H9 (cell line): Measurements from ENCODE around the gene PDE1C. TPM values are rescaled to one million over a fixed set of nuclear protein-coding genes. Genes with fewer than 3 reads are reported as not detected.

Experiments
- DNase-seq: peaks from one replicate; pipeline ENCODE4 v3.0.0-alpha.2; 2017
- H2AFZ ChIP-seq: one replicate; pipeline ENCODE4 v1.6.1; 2013; ENCODE audit warnings: mild to moderate bottlenecking, low read length, control low read depth, moderate library complexity
- H2AK5ac ChIP-seq: 2 replicates; pipeline ENCODE4 v1.6.1; 2013; ENCODE audit warnings: low read length, control low read depth, mixed read lengths; ENCODE audit not compliant: insufficient read length
- H2BK120ac ChIP-seq: one replicate; pipeline ENCODE4 v1.6.1; 2013; ENCODE audit warnings: low read depth, mild to moderate bottlenecking, low read length, control low read depth, inconsistent platforms; ENCODE audit not compliant: poor library complexity, severe bottlenecking
- H2BK12ac ChIP-seq: 2 replicates; pipeline ENCODE4 v1.6.1; 2013; ENCODE audit warnings: low read length, control low read depth, mixed read lengths, low read depth; ENCODE audit not compliant: insufficient read length
- H2BK15ac ChIP-seq: 2 replicates; pipeline ENCODE4 v1.6.1; 2013; ENCODE audit warnings: low read depth, low read length, control low read depth
- H2BK20ac ChIP-seq: one replicate; pipeline ENCODE4 v1.6.1; 2013; ENCODE audit warnings: low read depth, mild to moderate bottlenecking, low read length, control low read depth, inconsistent platforms; ENCODE audit not compliant: poor library complexity, severe bottlenecking
- H2BK5ac ChIP-seq: 2 replicates; pipeline ENCODE4 v1.6.1; 2013; ENCODE audit warnings: low read length, control low read depth, mixed read lengths; ENCODE audit not compliant: insufficient read length
- H3K14ac ChIP-seq: 2 replicates; pipeline ENCODE4 v1.6.1; 2013; ENCODE audit warnings: low read length, control low read depth; ENCODE audit not compliant: insufficient read depth
- H3K18ac ChIP-seq: 2 replicates; pipeline ENCODE4 v1.6.1; 2013; ENCODE audit warnings: low read depth, mild to moderate bottlenecking, mixed read lengths, low read length, control low read depth; ENCODE audit not compliant: insufficient read length
- H3K23ac ChIP-seq: 2 replicates; pipeline ENCODE4 v1.6.1; 2013; ENCODE audit warnings: low read length, control low read depth, mixed read lengths, low read depth; ENCODE audit not compliant: insufficient read length
- H3K23me2 ChIP-seq: 2 replicates; pipeline ENCODE4 v1.6.1; 2013; ENCODE audit warnings: low read depth, mild to moderate bottlenecking, mixed read lengths, low read length, control low read depth; ENCODE audit not compliant: insufficient read length, poor library complexity, severe bottlenecking
- H3K27ac ChIP-seq: 2 replicates; pipeline ENCODE4 v1.5.1; 2013; ENCODE audit warnings: low read length, control low read depth, mixed read lengths, low read depth; ENCODE audit not compliant: insufficient read length
- H3K27me3 ChIP-seq: 2 replicates; pipeline ENCODE4 v1.6.1; 2013; ENCODE audit warnings: low read length, control low read depth, inconsistent platforms; ENCODE audit not compliant: insufficient read depth
- H3K4ac ChIP-seq: 2 replicates; pipeline ENCODE4 v1.6.1; 2013; ENCODE audit warnings: low read depth, mild to moderate bottlenecking, control low read depth, inconsistent platforms, low read length, moderate library complexity
- H3K4me1 ChIP-seq: 2 replicates; pipeline ENCODE4 v1.6.1; 2013; ENCODE audit warnings: low read length, control low read depth, inconsistent platforms; ENCODE audit not compliant: insufficient read depth
- H3K4me2 ChIP-seq: 2 replicates; pipeline ENCODE4 v1.6.1; 2013; ENCODE audit warnings: low read length, control low read depth, mixed read lengths; ENCODE audit not compliant: insufficient read length, insufficient read depth
- H3K56ac ChIP-seq: 2 replicates; pipeline ENCODE4 v1.6.1; 2013; ENCODE audit warnings: low read depth, mild to moderate bottlenecking, mixed read lengths, low read length, control low read depth; ENCODE audit not compliant: insufficient read length
- H3K79me1 ChIP-seq: 2 replicates; pipeline ENCODE4 v1.6.1; 2013; ENCODE audit warnings: low read depth, mild to moderate bottlenecking, moderate library complexity, low read length, control low read depth, inconsistent platforms; ENCODE audit not compliant: insufficient read depth, poor library complexity, severe bottlenecking
- H3K79me2 ChIP-seq: 2 replicates; pipeline ENCODE4 v1.6.1; 2013; ENCODE audit warnings: low read length, control low read depth, inconsistent platforms; ENCODE audit not compliant: insufficient read depth
- H3K9ac ChIP-seq: 2 replicates; pipeline ENCODE4 v1.6.1; 2013; ENCODE audit warnings: low read length, control low read depth, mixed read lengths; ENCODE audit not compliant: insufficient read length; ENCODE audit errors: extremely low read depth
- H3K9me3 ChIP-seq: one replicate; pipeline ENCODE4 v1.6.1; 2013; ENCODE audit warnings: low read depth, low read length, inconsistent platforms; ENCODE audit not compliant: control insufficient read depth
- H3T11ph ChIP-seq: one replicate; pipeline ENCODE4 v1.6.1; 2013; ENCODE audit warnings: mild to moderate bottlenecking, low read length, control low read depth, inconsistent platforms
- H4K20me1 ChIP-seq: one replicate; pipeline ENCODE4 v1.6.1; 2013; ENCODE audit not compliant: control insufficient read depth, insufficient read length, insufficient read depth
- H4K5ac ChIP-seq: 2 replicates; pipeline ENCODE4 v1.6.1; 2013; ENCODE audit warnings: low read depth, mild to moderate bottlenecking, mixed read lengths, low read length, control low read depth; ENCODE audit not compliant: insufficient read length
- H4K8ac ChIP-seq: replicated peaks from 2 replicates; pipeline ENCODE4 v1.6.1; 2013; ENCODE audit warnings: low read length, control low read depth, mixed read lengths, low read depth; ENCODE audit not compliant: insufficient read length
- H4K91ac ChIP-seq: 2 replicates; pipeline ENCODE4 v1.6.1; 2013; ENCODE audit warnings: low read depth, mild to moderate bottlenecking, moderate library complexity, mixed read lengths, low read length, control low read depth; ENCODE audit not compliant: insufficient read length
- H3K27ac Mint-ChIP-seq, 3 experiments: 2 replicates in 2 of 3; 3 replicates in 1 of 3; pipeline ENCODE4 v1.8.0; 2020 to 2021; ENCODE audit warnings: mixed read lengths in 3 of 3, mild to moderate bottlenecking in 1 of 3, moderate library complexity in 1 of 3
- H3K27me3 Mint-ChIP-seq: 2 replicates; pipeline ENCODE4 v1.8.0; 2021; ENCODE audit warnings: low read depth, mild to moderate bottlenecking, moderate library complexity, mixed read lengths
- H3K36me3 Mint-ChIP-seq, 3 experiments: 2 replicates in 2 of 3; 3 replicates in 1 of 3; pipeline ENCODE4 v1.8.0; 2020 to 2021; ENCODE audit warnings: low read depth in 3 of 3, mixed read lengths in 3 of 3; ENCODE audit not compliant: insufficient read depth in 1 of 3
- H3K4me1 Mint-ChIP-seq, 2 experiments: 2 replicates each; pipeline ENCODE4 v1.8.0; 2020; ENCODE audit warnings: mixed read lengths in 2 of 2
- H3K4me3 Mint-ChIP-seq, 2 experiments: 2 replicates in 1 of 2; 3 replicates in 1 of 2; pipeline ENCODE4 v1.8.0; 2020 to 2021; ENCODE audit warnings: mild to moderate bottlenecking in 2 of 2, mixed read lengths in 2 of 2, moderate library complexity in 1 of 2
- H3K9me3 Mint-ChIP-seq, 2 experiments: 2 replicates in 1 of 2; 3 replicates in 1 of 2; pipeline ENCODE4 v1.8.0; 2020; ENCODE audit warnings: mild to moderate bottlenecking in 2 of 2, mixed read lengths in 2 of 2, moderate library complexity in 1 of 2
- WGBS: extraction: QIAGEN DNeasy Blood & Tissue Kit; methylation state at CpG from one replicate; pipeline ENCODE4 v1.1.7; 2013; ENCODE audit warnings: missing lambda C conversion rate, low lambda C conversion rate, mixed read lengths; ENCODE audit not compliant: insufficient read length; ENCODE audit errors: extremely low coverage; 5-methylcytosine and 5-hydroxymethylcytosine counted together
- total RNA-seq: library from RNA; stranded (reverse); gene quantifications from 2 replicates; pipeline ENCODE4 v1.2.1, GENCODE V29; 2021
- TF ChIP-seq, protein P1 (sequence below): fragments of 200-600 bp; sonication (generic); conservative IDR thresholded peaks from 3 replicates; pipeline ENCODE4 v1.8.0; 2021; ENCODE audit warnings: antibody characterized with exemption, mild to moderate bottlenecking

Gene PDE1C
- total RNA-seq, 1 experiment from 2014 or later, result 0.17 TPM

DNA sequence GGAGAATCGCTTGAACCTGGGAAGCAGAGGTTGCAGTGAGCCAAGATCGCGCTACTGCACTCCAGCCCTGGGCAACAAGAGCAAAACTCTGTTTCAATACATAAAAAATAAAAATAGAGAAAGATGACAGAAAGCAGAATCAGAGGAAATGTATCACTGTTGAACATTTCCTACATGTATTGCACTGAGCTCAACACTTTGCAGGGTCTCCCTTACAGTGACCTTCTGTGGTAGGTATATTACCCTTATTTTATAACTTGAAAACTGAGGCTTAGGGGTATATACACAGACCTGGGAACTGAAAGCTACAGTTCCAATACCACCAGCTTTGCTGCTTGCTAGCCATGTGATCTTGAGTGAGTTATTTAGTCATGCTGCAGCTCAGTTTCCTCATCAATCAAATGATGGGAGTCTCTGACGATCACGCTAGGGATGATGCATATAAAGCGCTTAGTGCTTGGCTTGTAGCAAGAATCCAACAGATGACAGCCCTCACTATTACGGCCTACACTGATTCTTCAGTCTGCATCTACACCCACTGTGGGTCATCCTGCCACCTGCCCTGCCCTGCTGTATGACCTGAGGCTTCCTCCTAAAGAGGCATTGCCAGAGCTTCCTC is 99.0 kb downstream of the PDE1C start:
- Histone ChIP-seq H3K79me2 (no peaks in the 10 kb centered on the region), H3K23ac (no peak overlapping the region), H4K91ac (no peak overlapping the region), H3T11ph (no peak overlapping the region), H3K4ac (no peak overlapping the region), H3K18ac (no peak overlapping the region), H3K9ac (no peak overlapping the region), H3K9me3 (no peaks in the 10 kb centered on the region), H4K20me1 (no peaks in the 10 kb centered on the region), H4K5ac (no peak overlapping the region), H3K79me1 (no peaks in the 10 kb centered on the region), H2BK20ac (no peak overlapping the region), H2BK15ac (no peak overlapping the region), H2AFZ (no peak overlapping the region), H3K23me2 (no peaks in the 10 kb centered on the region), H2BK12ac (no peak overlapping the region), H3K4me2 (no peak overlapping the region), H2BK5ac (no peak overlapping the region), H3K27ac (no peak overlapping the region), H3K27me3 (no peaks in the 10 kb centered on the region), H3K4me1 (no peaks in the 10 kb centered on the region), H4K8ac (no peak overlapping the region), H3K56ac (no peak overlapping the region), H2AK5ac (no peak overlapping the region), H2BK120ac (no peak overlapping the region), H3K14ac (no peak overlapping the region)
- no peak for DNase-seq
- TF ChIP-seq, protein P1, sequence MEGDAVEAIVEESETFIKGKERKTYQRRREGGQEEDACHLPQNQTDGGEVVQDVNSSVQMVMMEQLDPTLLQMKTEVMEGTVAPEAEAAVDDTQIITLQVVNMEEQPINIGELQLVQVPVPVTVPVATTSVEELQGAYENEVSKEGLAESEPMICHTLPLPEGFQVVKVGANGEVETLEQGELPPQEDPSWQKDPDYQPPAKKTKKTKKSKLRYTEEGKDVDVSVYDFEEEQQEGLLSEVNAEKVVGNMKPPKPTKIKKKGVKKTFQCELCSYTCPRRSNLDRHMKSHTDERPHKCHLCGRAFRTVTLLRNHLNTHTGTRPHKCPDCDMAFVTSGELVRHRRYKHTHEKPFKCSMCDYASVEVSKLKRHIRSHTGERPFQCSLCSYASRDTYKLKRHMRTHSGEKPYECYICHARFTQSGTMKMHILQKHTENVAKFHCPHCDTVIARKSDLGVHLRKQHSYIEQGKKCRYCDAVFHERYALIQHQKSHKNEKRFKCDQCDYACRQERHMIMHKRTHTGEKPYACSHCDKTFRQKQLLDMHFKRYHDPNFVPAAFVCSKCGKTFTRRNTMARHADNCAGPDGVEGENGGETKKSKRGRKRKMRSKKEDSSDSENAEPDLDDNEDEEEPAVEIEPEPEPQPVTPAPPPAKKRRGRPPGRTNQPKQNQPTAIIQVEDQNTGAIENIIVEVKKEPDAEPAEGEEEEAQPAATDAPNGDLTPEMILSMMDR, result no peak
- Mint-ChIP-seq H3K4me3 (no peak overlapping the region), H3K9me3 (peaks cover 12 to 13% of the 10 kb centered on the region in 2 experiments; a peak in 4 of 5 replicates), H3K27ac (no peak overlapping the region), H3K36me3 (peaks cover 0 to 2% (median 0%) of the 10 kb centered on the region in 3 experiments; a peak in 2 of 7 replicates), H3K27me3 (peaks cover 6% of the 10 kb centered on the region), H3K4me1 (no peaks in the 10 kb centered on the region)
- no CpG with 5 or more reads among the region's 7 CpGs for WGBS
